Neural progenitor cell (in vitro differentiated cells): ENCODE results near the gene IRF9. TPM values are rescaled to one million over a fixed set of nuclear protein-coding genes. Genes with fewer than 3 reads are reported as not detected.

ENCODE experiments used
- DNase-seq: peaks from one replicate; pipeline ENCODE4 v3.0.0-alpha.2; 2016; ENCODE audit warnings: low spot score
- H2AFZ ChIP-seq: fragments of 200-600 bp; sonication (generic); replicated peaks from 2 replicates; pipeline ENCODE4 v1.6.1; 2016; ENCODE audit warnings: antibody characterized with exemption
- H3F3A ChIP-seq: fragments of 200-600 bp; sonication (generic); 2 replicates; pipeline ENCODE4 v1.6.1; 2016; ENCODE audit warnings: antibody characterized with exemption, low read depth
- H3K27ac ChIP-seq: fragments of 200-600 bp; sonication (generic); 2 replicates; pipeline ENCODE4 v1.5.1; 2016; ENCODE audit warnings: mild to moderate bottlenecking
- H3K27me3 ChIP-seq: fragments of 200-600 bp; sonication (generic); 2 replicates; pipeline ENCODE4 v1.6.1; 2016; ENCODE audit warnings: mild to moderate bottlenecking, moderate library complexity
- H3K36me3 ChIP-seq: fragments of 200-600 bp; sonication (generic); 2 replicates; pipeline ENCODE4 v1.5.1; 2016
- H3K4me1 ChIP-seq: fragments of 200-600 bp; sonication (generic); 2 replicates; pipeline ENCODE4 v1.6.1; 2016; ENCODE audit warnings: mixed run types
- H3K4me2 ChIP-seq: fragments of 200-600 bp; sonication (generic); 2 replicates; pipeline ENCODE4 v1.6.1; 2016
- H3K4me3 ChIP-seq: fragments of 200-600 bp; sonication (generic); 2 replicates; pipeline ENCODE4 v1.5.1; 2016
- H3K79me2 ChIP-seq: fragments of 200-600 bp; sonication (generic); 2 replicates; pipeline ENCODE4 v1.6.1; 2016; ENCODE audit warnings: low read depth
- H3K9ac ChIP-seq: fragments of 200-600 bp; sonication (generic); 2 replicates; pipeline ENCODE4 v1.6.1; 2016
- H3K9me3 ChIP-seq: fragments of 200-600 bp; sonication (generic); 2 replicates; pipeline ENCODE4 v1.5.1; 2016; ENCODE audit warnings: low read depth
- H4K20me1 ChIP-seq: fragments of 200-600 bp; sonication (generic); 2 replicates; pipeline ENCODE4 v1.6.1; 2016; ENCODE audit warnings: low read depth
- H3K27ac Mint-ChIP-seq: 3 replicates; pipeline ENCODE4 v1.8.0; 2021; ENCODE audit warnings: mixed read lengths
- H3K27me3 Mint-ChIP-seq: 2 replicates; pipeline ENCODE4 v1.8.0; 2022; ENCODE audit warnings: low read depth, mild to moderate bottlenecking, inconsistent platforms, moderate library complexity, mixed read lengths; ENCODE audit not compliant: insufficient read depth
- H3K36me3 Mint-ChIP-seq: 3 replicates; pipeline ENCODE4 v1.8.0; 2021; ENCODE audit warnings: mixed read lengths
- H3K4me1 Mint-ChIP-seq: 3 replicates; pipeline ENCODE4 v1.8.0; 2021; ENCODE audit warnings: mixed read lengths
- H3K4me3 Mint-ChIP-seq: 3 replicates; pipeline ENCODE4 v1.8.0; 2021; ENCODE audit warnings: mild to moderate bottlenecking, moderate library complexity, mixed read lengths
- H3K9me3 Mint-ChIP-seq: 3 replicates; pipeline ENCODE4 v1.8.0; 2020; ENCODE audit warnings: mixed read lengths
- CTCF ChIP-seq: fragments of 200-600 bp; sonication (generic); IDR thresholded peaks from 2 replicates; pipeline ENCODE4 v1.5.1; 2017; ENCODE audit warnings: antibody characterized with exemption, mild to moderate bottlenecking
- EZH2 ChIP-seq: fragments of 200-600 bp; sonication (generic); IDR thresholded peaks from 2 replicates; pipeline ENCODE4 v1.6.1; 2017; ENCODE audit warnings: antibody characterized with exemption, mild to moderate bottlenecking, moderate library complexity
- EZH2phosphoT487 ChIP-seq: fragments of 200-600 bp; sonication (generic); IDR thresholded peaks from 2 replicates; pipeline ENCODE4 v1.6.1; 2017; ENCODE audit warnings: antibody characterized with exemption
- total RNA-seq: library from RNA; depleted of rRNA; stranded (reverse); fragments of >200 nt; gene quantifications from 2 replicates; pipeline ENCODE4 v1.2.3, GENCODE V29; 2015; ENCODE audit warnings: low replicate concordance

Gene IRF9
- total RNA-seq, 1 donor from 2014 or later = 9.7 TPM

GRCh38 chr14:24135584-24135833 lies 25.6 kb upstream of the IRF9 start:
- H3K9ac ChIP-seq = no peak overlapping the region
- H3K27ac Mint-ChIP-seq = no peak overlapping the region

DNA sequence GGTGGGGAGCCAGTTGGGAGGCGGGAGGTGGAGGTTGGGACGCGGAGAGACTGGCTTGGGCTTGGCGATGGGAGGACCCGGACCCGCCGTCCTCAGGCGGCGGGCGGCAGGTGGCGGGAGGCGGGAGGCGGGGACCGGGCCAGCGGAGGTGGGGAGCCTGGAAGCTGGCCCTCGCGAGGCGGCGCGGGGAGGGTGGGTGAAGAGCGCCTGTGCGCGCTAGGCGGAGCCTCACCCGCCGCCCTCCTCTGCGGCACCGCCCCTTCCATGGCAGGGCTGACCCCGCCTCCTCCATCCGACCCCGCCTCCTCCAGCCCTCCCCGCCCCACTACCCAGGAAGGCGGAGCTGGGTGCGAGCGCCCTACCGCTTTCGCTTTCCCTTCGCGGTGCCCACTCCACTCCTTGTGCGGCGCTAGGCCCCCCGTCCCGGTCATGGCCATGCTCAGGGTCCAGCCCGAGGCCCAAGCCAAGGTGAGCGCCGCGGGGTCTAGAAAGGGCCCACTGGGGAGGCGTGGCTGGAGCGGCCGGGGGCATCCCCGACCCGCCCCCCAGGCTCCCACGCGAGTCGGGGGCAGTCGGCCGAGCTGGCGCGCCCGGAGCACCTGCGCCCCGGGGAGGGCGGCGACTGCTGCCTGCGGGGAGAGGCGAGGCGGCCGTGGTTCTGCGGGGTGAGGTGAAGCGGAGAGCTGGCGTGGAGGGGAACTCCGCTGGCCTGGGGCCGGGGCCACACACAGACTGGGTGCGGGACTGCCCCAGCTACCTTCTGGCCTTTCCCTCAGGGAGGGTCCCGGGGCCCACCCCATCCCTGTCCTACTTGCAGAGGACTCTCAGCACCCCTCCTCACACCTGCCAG lies 25.0 kb upstream of the IRF9 start, which contains the start of gene PSME1:
Gene PSME1, plus strand, starts transcription at position 361 of the 850 bp plus-strand sequence. Its CDS starts 69 bp downstream, at position 430.
- Histone ChIP-seq H3K27ac (no peak within 1 kb of the TSS), H3K27me3 (peaks cover 9% of the 10 kb centered on the region), H3K4me1 (peaks cover 13% of the 10 kb centered on the region), H3F3A (peaks cover 55% of the 10 kb centered on the region), H3K79me2 (peaks cover 20% of the 10 kb centered on the region), H3K9me3 (no peaks in the 10 kb centered on the region), H3K36me3 (no peaks in the 10 kb centered on the region), H3K4me2 (peak within 1 kb of the TSS; percentile 91), H4K20me1 (peaks cover 23% of the 10 kb centered on the region), H3K9ac (no peak within 1 kb of the TSS), H3K4me3 (peak within 1 kb of the TSS; percentile 89), H2AFZ (peak within 1 kb of the TSS; percentile 71)
- Mint-ChIP-seq H3K27ac (no peak within 1 kb of the TSS), H3K27me3 (peaks cover 7% of the 10 kb centered on the region), H3K36me3 (peaks cover 27% of the 10 kb centered on the region), H3K4me3 (peak within 1 kb of the TSS; percentile 87), H3K4me1 (peaks cover 27% of the 10 kb centered on the region), H3K9me3 (no peaks in the 10 kb centered on the region)
- no peak for TF ChIP-seq EZH2phosphoT487
- no peak for TF ChIP-seq CTCF
- no peak for TF ChIP-seq EZH2
- peak; percentile 96 for DNase-seq

More at GRCh38 chr14:24135584-24135833, 25.6 kb upstream of the IRF9 start:
- Mint-ChIP-seq H3K9me3 (no peaks in the 10 kb centered on the region), H3K36me3 (peaks cover 27% of the 10 kb centered on the region), H3K4me3 (peak overlapping the region; percentile 87), H3K4me1 (peaks cover 27% of the 10 kb centered on the region), H3K27me3 (peaks cover 7% of the 10 kb centered on the region)
- H2AFZ ChIP-seq = peak overlapping the region; percentile 71
- peaks cover 9% of the 10 kb centered on the region for H3K27me3 ChIP-seq
- no peak for TF ChIP-seq EZH2
- TF ChIP-seq CTCF = no peak
- H3K36me3 ChIP-seq = no peaks in the 10 kb centered on the region
- peaks cover 22% of the 10 kb centered on the region for H4K20me1 ChIP-seq
- peak overlapping the region; percentile 91 for H3K4me2 ChIP-seq
- peaks cover 13% of the 10 kb centered on the region for H3K4me1 ChIP-seq
- H3F3A ChIP-seq = peaks cover 50% of the 10 kb centered on the region
- H3K79me2 ChIP-seq = peaks cover 15% of the 10 kb centered on the region
- H3K9me3 ChIP-seq = no peaks in the 10 kb centered on the region
- peak overlapping the region; percentile 89 for H3K4me3 ChIP-seq
- no peak for DNase-seq
- H3K27ac ChIP-seq = no peak overlapping the region

GRCh38 chr14:24136684-24137528 lies 24.2 kb upstream of the IRF9 start:
- Histone ChIP-seq H3K9ac (no peak overlapping the region), H3K27me3 (peaks cover 9% of the 10 kb centered on the region), H3K4me2 (peak overlapping the region; percentile 91), H3K4me3 (peak overlapping the region; percentile 89), H3K4me1 (peaks cover 13% of the 10 kb centered on the region), H3K27ac (no peak overlapping the region), H4K20me1 (peaks cover 23% of the 10 kb centered on the region), H3K9me3 (no peaks in the 10 kb centered on the region), H3K36me3 (no peaks in the 10 kb centered on the region), H3F3A (peaks cover 62% of the 10 kb centered on the region), H2AFZ (no peak overlapping the region), H3K79me2 (peaks cover 20% of the 10 kb centered on the region)
- H3K27me3 Mint-ChIP-seq = peaks cover 11% of the 10 kb centered on the region
- TF ChIP-seq CTCF = no peak
- TF ChIP-seq EZH2phosphoT487 = no peak
- TF ChIP-seq EZH2 = no peak
- no peak for DNase-seq
- no peak overlapping the region for H3K27ac Mint-ChIP-seq
- H3K9me3 Mint-ChIP-seq = no peaks in the 10 kb centered on the region
- H3K4me1 Mint-ChIP-seq = peaks cover 30% of the 10 kb centered on the region
- peak overlapping the region; percentile 83 for H3K4me3 Mint-ChIP-seq
- H3K36me3 Mint-ChIP-seq = peaks cover 27% of the 10 kb centered on the region
